GM19397 (cell line): ENCODE data around the gene PDE8A.

Experiments
- ATAC-seq: cut with Tn5 transposase; IDR thresholded peaks from one replicate; pipeline ENCODE4 v1.9.1; 2021; ENCODE audit warnings: mild to moderate bottlenecking, moderate library complexity; ENCODE audit not compliant: unreplicated experiment

Gene PDE8A

DNA sequence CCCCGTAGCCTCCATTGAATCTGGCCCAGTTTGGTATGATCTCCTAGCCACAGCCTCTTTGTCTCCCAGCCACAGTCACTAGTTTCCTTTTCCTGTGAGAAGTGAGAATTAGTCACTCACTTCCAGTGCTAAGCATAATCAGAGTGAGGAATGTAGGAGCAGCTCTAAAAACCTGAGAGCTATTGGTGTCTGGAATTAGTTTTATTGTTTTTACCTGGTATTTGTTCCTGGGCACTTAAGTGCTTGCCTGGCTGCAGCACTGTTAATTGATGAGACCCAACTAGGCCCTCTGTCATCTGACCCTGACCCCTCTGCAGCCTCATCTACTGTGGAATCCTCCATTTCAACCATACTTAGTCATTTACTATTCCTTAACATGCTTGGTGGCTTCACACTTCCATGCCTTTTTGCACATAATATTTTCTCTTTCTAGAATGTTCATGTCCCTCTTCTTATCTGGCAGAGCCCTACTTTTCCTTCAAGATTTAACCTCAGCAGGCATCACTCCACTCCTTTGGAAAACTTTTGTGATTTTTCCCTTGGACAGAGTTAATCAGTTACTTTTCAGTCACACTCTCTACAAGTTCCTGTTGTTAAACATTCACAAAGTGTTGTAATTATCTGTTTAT is 48.8 kb downstream of the PDE8A start:
- no peak for ATAC-seq

DNA sequence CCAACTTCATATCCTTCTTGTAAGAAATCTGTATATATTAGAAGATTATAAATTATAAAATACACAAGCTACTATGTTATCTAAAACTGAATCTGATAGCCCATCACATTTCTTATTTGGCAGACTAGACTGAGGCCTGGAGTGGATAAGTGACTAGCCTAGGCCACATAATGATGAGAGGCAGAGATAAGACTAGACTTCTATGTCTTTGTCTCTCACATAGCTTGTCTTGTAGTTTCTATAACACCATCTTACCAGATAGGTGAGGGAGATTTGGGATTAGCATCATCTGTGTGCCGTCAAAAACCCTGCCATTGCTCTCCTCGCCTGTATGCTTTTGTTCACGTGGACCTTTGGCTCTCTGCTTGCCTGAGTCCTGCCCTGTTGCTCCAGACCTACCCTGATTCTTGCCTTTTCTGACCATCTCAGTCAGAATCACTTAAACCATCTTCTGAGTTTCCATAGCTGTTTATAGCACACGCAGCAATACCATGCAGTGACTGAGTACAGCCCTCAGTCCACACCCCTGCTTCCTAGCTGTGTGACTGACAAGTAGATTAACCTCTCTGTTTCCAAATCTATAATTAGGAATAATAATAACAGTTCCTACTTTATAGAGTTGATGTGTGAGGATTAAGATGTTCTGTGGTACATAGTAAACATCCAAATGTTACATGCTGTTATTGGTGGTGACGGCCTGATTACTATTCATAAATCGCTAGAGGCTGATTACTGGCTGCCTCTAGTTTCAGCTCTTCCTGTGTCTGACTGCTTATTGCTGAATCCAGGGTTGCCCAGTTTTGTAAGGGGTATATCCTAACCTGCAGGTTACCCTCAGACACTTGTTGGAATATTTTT is 49.7 kb downstream of the PDE8A start:
- no peak for ATAC-seq

DNA sequence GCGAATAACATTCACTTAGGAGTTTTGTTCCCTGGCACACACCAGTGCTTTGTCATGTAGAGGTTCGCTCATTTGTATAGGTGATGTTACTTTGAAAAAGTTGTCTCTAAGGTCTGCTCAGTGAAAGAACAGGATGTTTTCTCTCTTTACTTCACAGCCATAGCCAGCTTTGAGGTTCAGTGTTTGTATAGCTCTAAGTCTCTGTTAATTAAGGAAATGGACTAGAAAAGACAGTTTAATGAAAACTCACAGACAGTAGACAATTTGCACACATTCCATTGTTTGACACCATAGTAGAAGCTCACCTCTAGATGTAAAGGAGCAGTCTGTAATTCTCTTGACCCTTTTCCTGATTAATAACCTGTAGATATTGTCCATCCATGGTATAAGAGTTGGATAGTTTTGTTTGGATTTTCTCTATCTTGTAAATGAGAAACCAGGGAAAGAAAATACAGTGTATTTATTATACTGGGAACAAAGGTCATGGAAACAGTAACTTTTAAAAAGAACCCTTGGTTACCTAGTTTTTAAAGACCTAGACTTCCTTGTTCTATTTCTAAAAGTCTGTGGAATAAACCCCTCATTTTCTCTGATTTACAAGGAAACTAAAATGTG is 50.4 kb downstream of the PDE8A start:
- no peak for ATAC-seq

DNA sequence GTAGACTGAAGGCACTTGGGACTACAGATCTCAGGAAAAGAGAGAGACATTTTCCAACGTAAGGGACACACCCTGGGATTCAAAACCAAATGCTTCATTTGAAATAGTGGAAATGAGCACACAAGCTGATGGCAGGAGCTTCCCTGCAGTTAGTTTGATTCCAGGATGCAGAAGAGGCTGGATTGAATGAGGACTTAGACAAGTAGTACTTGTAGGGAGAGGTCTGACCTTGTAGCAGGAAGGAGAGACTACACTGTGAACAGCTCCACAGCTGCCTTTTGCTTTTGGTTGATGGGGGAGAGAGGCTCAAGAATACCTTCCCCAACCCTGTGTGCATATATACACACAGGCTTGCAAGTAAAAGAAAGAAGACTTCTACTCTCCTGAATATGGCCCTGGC is 51.5 kb downstream of the PDE8A start:
- no peak for ATAC-seq

DNA sequence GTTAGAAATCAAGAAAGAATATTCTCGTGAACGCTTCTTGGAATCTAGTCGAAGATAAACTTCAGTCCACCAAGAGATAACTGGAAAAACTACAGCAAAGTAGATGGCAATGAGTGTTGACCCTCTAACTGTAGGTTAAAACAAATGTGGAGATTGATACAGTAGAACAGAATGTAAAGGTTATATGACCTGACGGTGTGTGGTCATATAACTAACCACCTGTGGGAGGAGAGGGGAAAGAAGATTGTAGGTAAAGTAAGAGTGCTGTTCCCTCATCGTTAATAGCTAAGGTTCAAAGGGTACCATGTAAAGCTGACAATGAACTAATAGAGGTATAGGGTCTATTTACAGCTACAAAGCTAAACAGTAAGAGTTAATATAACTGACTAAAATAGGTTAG is 52.6 kb downstream of the PDE8A start:
- ATAC-seq = no peak

DNA sequence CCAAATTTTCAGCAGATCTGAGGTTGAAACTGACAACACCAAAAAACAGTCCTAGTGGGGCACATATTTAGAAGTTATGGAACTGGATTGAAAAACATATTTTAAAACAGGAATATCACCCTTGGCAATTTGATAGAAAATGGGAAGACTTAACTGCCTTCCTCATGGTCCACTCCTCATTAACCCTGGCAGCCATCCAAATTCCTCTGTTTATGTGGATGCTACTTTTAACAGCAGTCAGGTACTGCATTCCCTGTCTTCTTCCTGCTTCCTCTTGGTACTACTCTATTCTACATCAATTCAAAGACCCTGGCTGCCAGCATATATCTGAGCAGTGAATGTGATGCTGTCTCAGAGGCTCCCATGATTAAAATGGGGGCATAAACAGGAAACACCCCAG is 54.3 kb downstream of the PDE8A start:
- ATAC-seq = no peak

DNA sequence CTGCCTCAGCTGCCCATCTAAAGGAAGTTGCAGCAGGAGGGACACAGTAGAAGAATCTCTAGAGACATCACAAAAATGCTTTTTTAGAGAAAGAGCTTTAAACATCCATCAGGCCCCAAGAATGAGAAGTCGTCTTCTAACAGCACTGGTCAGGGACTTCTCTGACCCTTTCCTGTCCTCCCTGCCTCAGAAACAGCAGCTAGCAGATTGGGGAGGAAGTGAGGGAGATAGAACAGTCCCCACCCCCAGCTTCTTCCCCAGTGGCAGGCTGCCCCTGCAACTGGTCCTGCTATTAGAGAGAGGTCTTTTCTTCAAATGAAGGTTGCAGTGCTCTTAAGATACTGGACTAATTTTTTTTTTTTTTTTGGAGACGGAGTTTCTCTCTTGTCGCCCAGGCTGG is 55.1 kb downstream of the PDE8A start:
- no peak for ATAC-seq

DNA sequence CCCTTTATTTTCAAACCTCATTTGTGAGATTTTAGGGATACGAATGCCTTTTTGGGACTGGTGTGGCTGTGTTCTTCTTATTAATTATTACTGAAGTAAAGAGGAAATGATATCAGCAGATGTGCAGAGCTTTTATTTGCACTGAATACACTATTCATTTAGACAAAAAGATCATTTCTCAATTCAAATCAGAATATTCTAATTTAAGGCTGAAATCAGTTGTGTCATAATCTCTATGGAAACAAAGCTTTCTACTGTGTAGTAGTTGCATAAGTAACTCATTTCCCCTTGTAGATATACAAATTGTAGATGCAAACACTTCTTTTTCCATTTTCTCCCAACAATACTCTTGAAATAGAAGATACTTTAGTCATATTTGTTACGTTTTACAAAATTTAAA is 56.0 kb downstream of the PDE8A start:
- ATAC-seq = no peak

DNA sequence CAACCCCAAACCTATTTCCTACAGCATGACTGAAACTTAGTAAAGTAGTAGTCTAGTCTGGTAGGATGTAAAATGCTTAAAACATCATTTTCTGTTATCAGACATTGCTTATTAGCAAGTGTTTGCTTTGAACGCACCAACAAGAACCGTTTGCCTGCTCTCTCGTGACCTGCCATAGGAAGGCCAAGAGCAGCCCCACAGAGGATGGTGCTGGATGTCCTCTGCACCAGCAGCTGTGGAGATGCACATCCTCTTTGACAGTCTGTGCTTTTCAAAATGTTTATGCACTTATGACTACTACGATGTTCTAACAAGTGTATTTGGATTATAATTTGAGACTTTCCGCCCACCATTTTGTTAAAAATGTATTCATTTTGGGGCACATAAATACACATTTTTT is 59.6 kb downstream of the PDE8A start:
- no peak for ATAC-seq

DNA sequence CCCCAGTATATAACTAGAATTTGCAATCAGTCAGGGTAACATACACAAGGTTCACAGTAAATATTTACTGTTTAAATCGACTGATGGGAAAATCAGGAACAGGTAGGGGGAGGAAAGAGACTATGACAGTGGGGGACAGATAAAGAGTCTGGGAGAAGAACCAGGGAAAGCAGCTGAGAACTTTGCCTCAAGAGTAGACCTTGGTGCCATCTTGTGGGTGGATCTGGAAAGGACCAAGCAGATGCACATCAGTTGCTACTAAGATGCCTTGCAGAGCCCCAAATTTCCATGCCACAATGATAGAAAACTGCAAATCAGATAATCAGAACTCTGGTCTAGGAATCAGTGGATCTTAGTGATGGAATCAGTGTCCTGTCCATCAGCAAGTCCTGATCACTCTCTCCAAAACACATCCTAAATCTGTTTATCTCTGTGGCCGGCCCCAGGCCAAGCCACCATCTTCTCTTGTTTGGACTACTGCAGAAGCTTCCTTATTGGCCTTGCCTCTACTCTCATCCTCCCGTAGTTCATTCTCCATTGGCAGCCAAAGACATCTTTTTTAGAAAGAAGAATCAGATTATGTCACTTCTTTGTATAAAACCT is 62.7 kb downstream of the PDE8A start:
- ATAC-seq = no peak

DNA sequence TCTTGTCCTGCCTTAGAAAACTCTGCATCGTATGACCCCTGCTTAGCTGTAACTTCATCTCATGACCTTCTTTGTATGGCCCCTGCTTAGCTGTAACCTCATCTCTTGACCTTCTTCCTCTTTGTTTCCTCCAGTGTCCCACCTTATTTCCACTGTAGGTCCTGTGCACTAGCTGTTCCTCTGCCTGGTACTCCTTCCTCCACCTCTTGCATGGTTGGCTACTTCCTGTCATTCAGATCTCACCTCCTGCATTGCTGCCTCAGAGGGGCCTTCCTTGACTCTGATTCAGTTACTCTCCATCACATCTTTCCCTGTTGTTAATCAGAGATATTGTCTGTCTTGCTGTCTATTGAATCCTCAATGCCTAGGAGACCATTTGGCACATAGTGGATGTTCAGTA is 63.2 kb downstream of the PDE8A start:
- no peak for ATAC-seq

DNA sequence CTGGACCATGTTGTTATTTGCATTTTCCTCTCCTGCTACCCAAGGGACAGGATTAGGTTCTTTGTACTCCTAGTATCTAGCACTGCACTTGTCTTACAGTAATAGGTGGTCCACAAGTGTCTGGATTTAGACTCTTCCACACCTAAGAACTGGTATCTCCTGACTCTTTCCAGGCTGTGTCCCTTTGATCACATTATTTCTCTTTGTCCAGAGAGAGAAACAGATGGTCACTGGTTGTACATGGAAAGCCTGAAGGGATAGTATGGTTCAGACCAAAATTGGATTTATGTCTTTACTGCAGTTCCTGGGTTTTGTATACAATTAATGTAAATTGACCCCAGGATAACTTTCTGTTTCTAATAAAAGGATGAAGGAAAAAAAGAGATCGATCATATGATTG is 64.0 kb downstream of the PDE8A start:
- no peak for ATAC-seq

DNA sequence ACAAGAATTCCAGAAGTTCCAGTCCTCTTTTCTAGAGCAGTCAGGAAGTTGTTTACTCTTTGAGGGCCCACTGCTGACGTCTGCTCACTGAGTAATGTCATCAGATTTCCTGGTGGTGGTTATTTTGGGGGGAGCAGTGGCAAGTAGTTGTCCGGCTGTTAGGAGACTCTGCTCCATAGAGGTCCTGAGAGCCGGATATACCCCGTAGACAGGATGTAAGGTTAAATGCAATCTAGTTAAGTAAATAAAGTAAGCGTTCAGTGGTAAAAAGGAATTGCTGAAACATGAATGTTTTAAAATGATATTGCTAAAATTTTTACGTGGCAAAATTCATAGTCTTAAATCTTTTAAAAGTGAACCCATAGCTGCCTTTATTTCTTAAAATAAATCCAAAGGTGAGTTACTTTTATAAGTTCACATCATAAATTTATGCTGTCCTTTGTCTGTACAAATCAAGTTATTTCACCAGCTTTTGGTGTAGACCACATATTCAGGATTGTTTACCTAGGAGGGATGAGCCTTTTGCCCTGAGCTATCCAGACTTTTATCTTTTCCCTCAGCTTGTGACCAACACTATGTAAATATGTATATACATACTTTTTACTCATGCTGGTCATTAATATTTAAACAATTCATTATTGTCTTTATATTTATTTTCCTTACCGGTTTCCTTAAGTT is 65.8 kb downstream of the PDE8A start:
- ATAC-seq = no peak

DNA sequence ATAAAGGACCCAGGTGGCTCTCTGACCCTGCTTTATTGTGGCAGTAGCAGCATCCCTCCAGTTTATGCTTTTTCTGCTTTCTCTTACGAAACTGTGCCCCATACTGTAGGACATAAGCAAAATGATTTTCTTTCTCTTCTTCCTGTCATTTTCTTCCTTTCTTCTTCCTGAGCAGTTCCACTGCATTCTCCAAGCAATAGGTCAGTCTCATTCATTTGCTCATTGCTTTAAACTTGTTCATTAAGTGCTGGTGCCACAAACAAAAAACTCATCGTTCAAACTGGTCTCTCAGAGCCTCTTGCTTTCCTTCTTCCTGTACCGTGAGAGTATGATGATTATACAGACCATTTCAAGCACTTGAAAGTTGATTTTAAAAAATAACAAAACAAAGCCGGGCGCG is 66.8 kb downstream of the PDE8A start:
- ATAC-seq = no peak

DNA sequence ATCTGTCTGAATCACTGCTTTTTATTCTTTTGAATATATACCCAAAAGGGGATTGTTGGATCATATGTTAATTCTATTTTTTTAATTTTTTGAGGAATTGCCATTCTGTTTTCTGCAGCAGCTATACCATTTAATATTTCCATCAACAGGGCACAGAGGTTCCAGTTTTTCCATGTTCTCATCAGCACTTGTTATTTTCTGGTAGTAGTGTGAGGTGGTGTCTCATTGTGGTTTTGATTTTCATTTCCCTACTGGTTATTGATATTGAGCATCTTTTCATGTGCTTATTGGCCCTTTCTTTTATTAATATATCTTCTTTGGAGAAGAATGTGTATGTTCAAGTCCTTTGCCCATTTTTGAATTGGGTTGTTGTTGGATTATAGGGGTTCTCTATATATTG is 68.1 kb downstream of the PDE8A start:
- no peak for ATAC-seq

DNA sequence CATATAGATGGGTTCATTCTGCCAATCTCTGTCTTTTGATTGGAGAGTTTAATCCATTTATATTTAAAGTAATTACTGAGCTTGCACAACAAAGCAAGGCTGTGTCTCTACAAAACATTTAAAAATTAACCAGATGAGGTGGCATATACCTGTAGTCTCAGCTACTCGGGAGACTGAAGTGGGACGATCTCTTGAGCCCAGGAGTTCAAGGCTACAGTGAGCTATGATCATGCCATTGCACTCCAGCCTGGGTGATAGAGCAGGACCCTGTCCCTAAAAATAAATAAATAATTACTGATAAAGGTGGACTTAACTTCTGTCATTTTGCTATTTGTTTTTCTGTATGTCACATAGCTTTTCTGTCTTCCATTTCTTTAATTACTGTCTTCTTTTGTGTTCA is 78.1 kb downstream of the PDE8A start:
- ATAC-seq = no peak

DNA sequence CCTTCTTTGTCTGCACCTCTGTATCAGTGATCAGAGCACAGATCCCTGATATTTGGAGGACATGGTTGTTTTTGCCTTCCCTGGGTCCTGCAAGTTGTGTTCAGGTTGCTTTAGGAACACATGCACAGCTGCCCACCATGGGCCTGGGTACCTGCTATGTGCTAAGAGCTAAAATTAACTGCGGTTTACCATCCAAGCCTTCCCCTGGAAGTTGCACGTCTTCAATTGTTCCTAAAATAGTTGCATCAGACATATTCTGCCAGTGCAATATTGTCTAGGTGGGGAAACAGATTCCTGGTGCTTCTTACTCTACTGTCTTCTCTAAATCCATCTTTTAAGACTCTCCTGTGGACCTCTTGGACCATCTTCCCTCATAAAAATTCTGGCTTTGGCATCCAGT is 80.9 kb downstream of the PDE8A start:
- ATAC-seq = no peak

DNA sequence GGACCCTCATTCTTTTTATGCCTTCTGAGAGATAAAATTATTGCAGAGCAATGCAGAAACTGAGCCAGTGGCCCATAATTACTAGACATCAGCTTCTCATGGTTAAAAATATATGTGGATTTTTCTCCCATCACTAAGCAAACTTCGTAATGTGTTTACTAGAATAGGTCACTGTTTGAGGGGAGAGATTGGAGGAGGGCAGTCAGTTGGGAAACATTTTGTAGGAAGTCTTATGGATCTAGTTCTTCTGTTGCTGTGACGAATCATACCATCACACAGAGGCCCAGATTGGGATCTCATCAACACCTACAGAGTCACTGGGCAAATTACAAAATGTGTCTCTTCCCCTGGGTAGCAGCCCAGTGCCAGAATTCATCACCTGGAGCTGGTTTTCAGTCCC is 81.4 kb downstream of the PDE8A start:
- ATAC-seq = no peak

DNA sequence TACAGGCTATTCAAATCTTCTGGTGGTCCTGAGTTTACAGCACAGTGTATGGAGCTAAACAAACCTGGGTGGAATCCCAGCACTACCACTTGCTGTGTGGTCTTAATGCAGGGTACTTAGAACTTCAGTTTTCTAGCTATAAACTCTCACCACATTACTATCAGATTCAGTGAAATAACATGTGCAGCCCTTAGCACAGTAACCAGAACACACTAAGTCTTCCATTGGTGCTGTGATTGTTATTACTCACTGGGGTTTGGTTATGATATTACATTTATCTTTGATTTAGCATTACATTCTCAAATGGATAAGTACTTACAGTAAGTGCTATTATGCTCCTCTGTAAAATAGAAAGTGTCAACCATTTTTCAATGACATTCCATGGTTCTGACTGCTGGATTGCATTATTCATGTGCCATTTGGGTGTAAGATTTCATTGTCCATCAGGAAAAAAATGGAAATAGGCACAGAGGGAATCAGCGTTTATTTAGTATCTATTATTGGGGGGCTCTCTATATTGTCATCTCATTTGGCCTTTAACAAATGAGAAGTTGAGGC is 81.9 kb downstream of the PDE8A start:
- ATAC-seq = no peak

DNA sequence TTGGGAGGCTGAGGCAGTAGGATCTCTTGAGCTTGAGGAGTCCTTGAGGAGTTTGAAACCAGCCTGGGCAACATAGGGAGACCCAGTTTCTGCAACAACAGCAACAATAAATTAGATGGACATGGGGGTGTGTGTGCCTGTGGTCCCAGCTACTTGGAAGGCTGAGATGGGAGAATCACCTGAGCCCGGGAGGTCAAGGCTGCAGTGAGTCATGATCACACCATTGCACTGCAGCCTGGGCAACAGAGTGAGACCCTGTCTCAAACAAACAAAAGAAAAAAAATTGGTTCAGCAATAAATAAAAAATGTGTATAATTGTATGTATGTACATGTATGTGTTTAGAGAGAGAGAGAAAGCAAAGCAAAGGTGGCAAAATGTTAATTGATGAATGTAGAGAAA is 83.1 kb downstream of the PDE8A start:
- ATAC-seq = no peak

DNA sequence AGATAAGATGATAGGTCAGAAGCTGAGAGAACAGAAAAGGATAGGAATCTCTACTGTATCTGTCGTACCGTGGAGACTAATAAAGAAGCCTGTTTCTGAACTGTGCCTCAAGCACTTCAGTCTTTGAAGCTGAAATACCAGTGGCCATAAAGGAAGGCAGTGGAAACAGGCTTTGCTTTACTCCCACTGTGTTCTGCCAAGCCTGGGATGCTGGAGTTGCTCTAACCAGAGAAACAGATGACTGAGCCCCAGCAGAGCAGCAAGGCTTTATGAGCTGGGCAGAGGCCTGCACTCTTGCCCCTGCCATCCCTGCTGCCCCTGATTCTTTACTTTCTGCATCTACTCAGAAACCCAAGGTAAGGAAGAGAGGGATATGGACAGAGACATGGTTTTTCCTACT is 89.4 kb downstream of the PDE8A start:
- no peak for ATAC-seq
